ENCODE measurements around the gene ITPR1.

DNA sequence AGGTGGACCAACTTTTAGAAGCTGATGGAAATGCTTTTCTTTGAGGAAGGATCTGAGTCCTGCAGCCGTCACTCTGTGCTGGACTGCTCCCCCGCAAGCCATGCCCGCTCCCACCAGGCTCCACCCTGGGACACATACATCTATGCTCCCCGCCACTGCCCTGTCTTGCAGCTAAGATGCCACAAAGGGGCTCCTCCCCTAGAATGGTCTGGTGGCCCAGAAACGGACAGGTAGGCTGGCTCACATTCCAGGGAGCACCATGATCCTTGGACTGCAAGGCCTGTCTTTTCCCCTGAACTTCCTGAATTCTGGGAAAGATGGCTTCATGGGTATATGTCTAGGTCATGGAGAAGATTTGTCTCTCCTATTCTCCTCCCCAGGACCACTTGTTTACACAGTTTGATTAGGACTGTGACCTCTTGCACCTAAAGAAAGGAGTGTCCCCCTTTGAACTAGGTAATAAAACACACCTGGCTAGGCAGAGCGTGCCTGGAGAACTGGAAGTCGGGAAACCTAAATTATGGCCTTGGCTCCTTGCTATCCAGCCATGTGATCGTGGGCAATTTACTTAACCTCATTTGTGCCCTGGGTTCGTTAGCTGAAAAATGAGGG, 265.2 kb downstream of the ITPR1 start:
- TF ChIP-seq, protein P1, sequence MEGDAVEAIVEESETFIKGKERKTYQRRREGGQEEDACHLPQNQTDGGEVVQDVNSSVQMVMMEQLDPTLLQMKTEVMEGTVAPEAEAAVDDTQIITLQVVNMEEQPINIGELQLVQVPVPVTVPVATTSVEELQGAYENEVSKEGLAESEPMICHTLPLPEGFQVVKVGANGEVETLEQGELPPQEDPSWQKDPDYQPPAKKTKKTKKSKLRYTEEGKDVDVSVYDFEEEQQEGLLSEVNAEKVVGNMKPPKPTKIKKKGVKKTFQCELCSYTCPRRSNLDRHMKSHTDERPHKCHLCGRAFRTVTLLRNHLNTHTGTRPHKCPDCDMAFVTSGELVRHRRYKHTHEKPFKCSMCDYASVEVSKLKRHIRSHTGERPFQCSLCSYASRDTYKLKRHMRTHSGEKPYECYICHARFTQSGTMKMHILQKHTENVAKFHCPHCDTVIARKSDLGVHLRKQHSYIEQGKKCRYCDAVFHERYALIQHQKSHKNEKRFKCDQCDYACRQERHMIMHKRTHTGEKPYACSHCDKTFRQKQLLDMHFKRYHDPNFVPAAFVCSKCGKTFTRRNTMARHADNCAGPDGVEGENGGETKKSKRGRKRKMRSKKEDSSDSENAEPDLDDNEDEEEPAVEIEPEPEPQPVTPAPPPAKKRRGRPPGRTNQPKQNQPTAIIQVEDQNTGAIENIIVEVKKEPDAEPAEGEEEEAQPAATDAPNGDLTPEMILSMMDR (IDR thresholded peaks at IDR 0.05): no peak
- TF ChIP-seq EP300 (IDR thresholded peaks at IDR 0.05): no peak
- TF ChIP-seq POLR2A (IDR thresholded peaks at IDR 0.05): no peak
- no peak for TF ChIP-seq POLR2AphosphoS5 (IDR thresholded peaks at IDR 0.05)
